Body of pancreas (tissue), 4 donors: ENCODE measurements around the gene MAP4K5.

Source experiments
- CTCF ChIP-seq, 7 experiments: fragments of 450-650 bp in 4 of 7; fragments of 200-600 bp in 3 of 7; sonication (generic) in 3 of 7; IDR thresholded peaks; one replicate each; pipeline ENCODE4 v1.5.1; 2016 to 2019; ENCODE audit warnings: antibody characterized with exemption in 7 of 7
- POLR2A ChIP-seq, 3 donors: fragments of 450-650 bp; IDR thresholded peaks; one replicate each; pipeline ENCODE4 v1.6.1; 2016; ENCODE audit warnings: antibody characterized with exemption in 3 of 3, mild to moderate bottlenecking in 2 of 3

GRCh38 chr14:50524060-50524459 lies 8.3 kb downstream of the MAP4K5 start:
- no peak for TF ChIP-seq CTCF (IDR thresholded peaks at IDR 0.05)
- TF ChIP-seq POLR2A (IDR thresholded peaks at IDR 0.05): no peak
